ENCODE data around the gene LHFPL3. TPM values are rescaled to one million over a fixed set of nuclear protein-coding genes. Genes with fewer than 3 reads are reported as not detected.

LHFPL3 gene
- polyA plus RNA-seq, 1 experiment = not detected

DNA sequence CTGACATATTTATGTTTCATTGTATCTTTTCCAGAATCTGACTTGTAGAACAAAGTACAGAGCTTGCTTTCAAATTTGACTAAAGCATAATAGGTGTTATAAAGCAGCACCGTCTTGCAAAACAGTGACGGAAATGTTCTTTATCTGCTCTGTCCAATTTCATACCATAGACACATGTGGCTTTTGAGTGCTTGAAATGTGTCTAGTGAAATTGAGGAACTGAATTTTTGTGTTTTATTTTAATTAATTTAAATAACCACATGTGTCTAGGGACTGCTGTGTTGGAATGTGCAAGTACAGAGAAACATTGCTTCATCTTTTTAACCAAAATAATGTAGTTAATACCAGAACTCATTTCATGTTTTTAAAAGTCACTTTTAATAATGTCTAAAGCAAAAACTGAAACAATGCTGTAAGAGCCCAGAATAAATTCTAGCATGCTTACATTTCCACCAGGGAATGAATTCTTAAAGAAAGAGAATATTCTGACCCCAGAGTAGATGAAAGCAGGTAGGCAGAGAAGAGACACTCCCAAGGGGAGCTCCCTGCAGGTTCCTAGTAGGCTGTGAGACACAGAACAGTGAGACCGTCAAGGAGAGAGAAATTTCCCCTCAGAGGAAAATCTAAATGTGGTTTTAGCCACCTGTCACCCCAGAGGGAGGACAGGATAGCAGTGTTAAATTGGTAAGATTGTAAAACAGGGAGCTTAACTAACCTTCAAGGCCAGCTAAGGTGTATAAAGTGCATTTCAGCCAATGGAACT lies 510.3 kb downstream of the LHFPL3 start:
- POLR2A ChIA-PET = no interaction called here
- Histone ChIP-seq H3K27me3 (ENCODE audit: control insufficient read depth, insufficient read depth, low read length) (no peaks in the 10 kb centered on the region), H3K4me3 (ENCODE audit: low read depth, low read length) (no peak overlapping the region), H3K36me3 (ENCODE audit: control insufficient read depth, insufficient read depth, low read length) (no peaks in the 10 kb centered on the region)
- TF ChIP-seq, protein P1, sequence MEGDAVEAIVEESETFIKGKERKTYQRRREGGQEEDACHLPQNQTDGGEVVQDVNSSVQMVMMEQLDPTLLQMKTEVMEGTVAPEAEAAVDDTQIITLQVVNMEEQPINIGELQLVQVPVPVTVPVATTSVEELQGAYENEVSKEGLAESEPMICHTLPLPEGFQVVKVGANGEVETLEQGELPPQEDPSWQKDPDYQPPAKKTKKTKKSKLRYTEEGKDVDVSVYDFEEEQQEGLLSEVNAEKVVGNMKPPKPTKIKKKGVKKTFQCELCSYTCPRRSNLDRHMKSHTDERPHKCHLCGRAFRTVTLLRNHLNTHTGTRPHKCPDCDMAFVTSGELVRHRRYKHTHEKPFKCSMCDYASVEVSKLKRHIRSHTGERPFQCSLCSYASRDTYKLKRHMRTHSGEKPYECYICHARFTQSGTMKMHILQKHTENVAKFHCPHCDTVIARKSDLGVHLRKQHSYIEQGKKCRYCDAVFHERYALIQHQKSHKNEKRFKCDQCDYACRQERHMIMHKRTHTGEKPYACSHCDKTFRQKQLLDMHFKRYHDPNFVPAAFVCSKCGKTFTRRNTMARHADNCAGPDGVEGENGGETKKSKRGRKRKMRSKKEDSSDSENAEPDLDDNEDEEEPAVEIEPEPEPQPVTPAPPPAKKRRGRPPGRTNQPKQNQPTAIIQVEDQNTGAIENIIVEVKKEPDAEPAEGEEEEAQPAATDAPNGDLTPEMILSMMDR (IDR thresholded peaks at IDR 0.05; ENCODE audit: insufficient read depth, low read depth, low read length) = no peak
- DNase-seq (ENCODE audit: low read depth) = no peak
- CTCF ChIA-PET = interaction anchor here (3.8 kb wide), 1 partner anchor 9 kb away, joined by 40 read pairs; no protein-coding TSS in a partner anchor

DNA sequence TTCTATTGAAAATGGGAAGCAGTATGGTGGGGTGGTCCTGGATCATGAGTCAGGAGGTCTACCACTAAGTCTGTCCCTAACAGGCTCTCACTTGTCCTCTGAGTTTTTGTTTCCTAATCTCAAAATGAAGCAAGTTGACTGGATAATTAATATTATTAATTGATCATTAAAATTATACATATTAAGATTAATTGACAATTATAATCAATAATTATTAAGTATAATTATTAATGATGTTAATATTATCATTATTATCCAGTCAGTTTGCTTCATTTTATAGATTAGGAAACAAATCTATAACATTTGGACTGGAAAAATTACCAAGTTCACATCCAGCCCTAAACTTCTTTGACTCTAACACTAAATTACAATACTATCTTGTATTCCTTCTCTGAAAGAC lies 511.4 kb downstream of the LHFPL3 start:
- ChIA-PET POLR2A (no interaction called here), CTCF (no interaction called here)
- no peaks in the 10 kb centered on the region for H3K27me3 ChIP-seq (ENCODE audit: control insufficient read depth, insufficient read depth, low read length)
- H3K4me3 ChIP-seq (ENCODE audit: low read depth, low read length) = no peak overlapping the region
- TF ChIP-seq, protein P1 (IDR thresholded peaks at IDR 0.05; ENCODE audit: insufficient read depth, low read depth, low read length) = no peak
- no peak for DNase-seq (ENCODE audit: low read depth)
- H3K36me3 ChIP-seq (ENCODE audit: control insufficient read depth, insufficient read depth, low read length) = no peaks in the 10 kb centered on the region

DNA sequence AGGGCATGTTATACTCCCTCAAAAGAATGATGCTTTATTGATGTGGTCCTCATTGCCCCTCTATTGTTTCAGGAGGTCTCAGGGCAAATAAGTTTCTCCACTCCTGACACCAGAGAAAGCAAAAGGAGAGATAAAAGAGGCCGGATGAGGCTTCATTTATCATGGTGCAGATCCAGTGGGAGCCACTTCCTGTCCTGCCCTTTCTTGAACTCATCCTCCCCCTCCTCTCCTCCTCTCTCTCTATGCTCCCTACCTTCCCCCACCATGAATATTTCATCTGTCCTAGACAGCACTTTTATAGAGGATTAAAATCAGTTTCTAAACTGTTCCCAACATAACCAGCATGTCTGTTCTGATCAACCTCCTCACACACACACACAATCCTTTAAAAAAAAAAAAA lies 513.4 kb downstream of the LHFPL3 start:
- CTCF ChIA-PET = interaction anchor here (1.1 kb wide), 1 partner anchor 198 kb away, joined by 4 read pairs; no protein-coding TSS in a partner anchor

DNA sequence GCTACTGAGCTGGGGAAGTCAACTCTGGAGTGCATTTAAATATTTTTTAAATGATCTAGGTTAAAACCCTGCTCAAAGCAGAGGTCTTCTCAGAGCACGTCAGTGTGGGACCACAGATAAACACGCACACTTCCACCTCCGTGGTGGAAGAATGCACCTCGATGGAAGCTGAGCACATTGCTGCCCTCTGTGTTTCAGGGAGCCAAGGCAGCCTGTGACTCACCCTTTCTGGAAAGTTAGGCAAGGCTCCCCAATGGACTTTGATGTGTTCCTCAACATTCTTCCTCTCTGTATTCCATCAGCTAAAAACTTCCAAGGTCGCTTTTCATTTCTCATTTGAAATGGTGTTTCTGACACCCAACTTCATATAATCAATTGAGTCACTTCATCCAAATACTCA lies 514.8 kb downstream of the LHFPL3 start:
- TF ChIP-seq, protein P1 (IDR thresholded peaks at IDR 0.05; ENCODE audit: insufficient read depth, low read depth, low read length) = no peak
- no peaks in the 10 kb centered on the region for H3K27me3 ChIP-seq (ENCODE audit: control insufficient read depth, insufficient read depth, low read length)
- no peaks in the 10 kb centered on the region for H3K36me3 ChIP-seq (ENCODE audit: control insufficient read depth, insufficient read depth, low read length)
- ChIA-PET POLR2A (no interaction called here), CTCF (no interaction called here)
- DNase-seq (ENCODE audit: low read depth) = no peak
- no peak overlapping the region for H3K4me3 ChIP-seq (ENCODE audit: low read depth, low read length)

More for the DNA sequence above, 513.4 kb downstream of the LHFPL3 start:
- Histone ChIP-seq H3K4me3 (ENCODE audit: low read depth, low read length) (no peak overlapping the region), H3K36me3 (ENCODE audit: control insufficient read depth, insufficient read depth, low read length) (no peaks in the 10 kb centered on the region), H3K27me3 (ENCODE audit: control insufficient read depth, insufficient read depth, low read length) (no peaks in the 10 kb centered on the region)
- DNase-seq (ENCODE audit: low read depth) = no peak
- POLR2A ChIA-PET = no interaction called here
- TF ChIP-seq, protein P1 (IDR thresholded peaks at IDR 0.05; ENCODE audit: insufficient read depth, low read depth, low read length) = no peak

DNA sequence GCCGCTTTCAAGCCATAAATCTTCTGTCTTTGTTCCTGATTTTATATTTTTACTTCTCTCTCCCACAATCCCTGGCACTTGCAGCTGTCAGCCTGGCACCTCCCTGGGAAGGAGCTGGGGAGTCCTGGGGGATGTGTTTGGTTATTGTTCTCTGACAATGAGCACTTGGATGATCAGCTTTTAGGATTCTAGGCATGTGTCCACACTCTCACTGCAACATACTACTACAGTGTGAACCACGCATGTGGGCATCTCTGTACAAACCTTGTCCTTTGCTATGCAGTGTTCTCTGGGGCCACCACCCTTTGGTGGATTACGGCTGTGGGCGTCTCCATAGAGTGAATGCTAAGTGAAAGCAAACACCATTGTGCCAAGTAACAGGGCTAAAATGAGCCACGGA lies 517.2 kb downstream of the LHFPL3 start:
- DNase-seq (ENCODE audit: low read depth) = no peak
- ChIA-PET CTCF (no interaction called here), POLR2A (no interaction called here)
- Histone ChIP-seq H3K4me3 (ENCODE audit: low read depth, low read length) (no peak overlapping the region), H3K36me3 (ENCODE audit: control insufficient read depth, insufficient read depth, low read length) (no peaks in the 10 kb centered on the region), H3K27me3 (ENCODE audit: control insufficient read depth, insufficient read depth, low read length) (no peaks in the 10 kb centered on the region)
- TF ChIP-seq, protein P1 (IDR thresholded peaks at IDR 0.05; ENCODE audit: insufficient read depth, low read depth, low read length) = no peak
